A172 (cell line): ENCODE results near the gene NOSIP. TPM values are rescaled to one million over a fixed set of nuclear protein-coding genes. Genes with fewer than 3 reads are reported as not detected.
"Not testable (repeated sequence)": the region's sequence is repeated elsewhere in the genome, so short reads cannot be mapped to it uniquely, and the experiment has no call there.

Experiments
- DNase-seq: peaks from one replicate; pipeline ENCODE4 v3.0.0-alpha.2; 2015; ENCODE audit warnings: low spot score
- total RNA-seq: library from RNA; depleted of rRNA; stranded (reverse); fragments of >200 nt; shearing (Covaris generic); gene quantifications from 2 replicates; pipeline ENCODE4 v1.2.3, GENCODE V29; 2014; rRNA removed

NOSIP gene
- total RNA-seq = 131 and 142 TPM in 2 replicates

- DNase-seq = peak; percentile 95
These were observed at the start of gene NOSIP for GRCh38 chr19:49580264-49581006. Gene NOSIP, minus strand, starts transcription at chr19:49580556. Its CDS starts 19,865 bp downstream, at chr19:49560691.

- no peak for DNase-seq
These were observed 49.3 kb upstream of the NOSIP start for GRCh38 chr19:49629659-49630058.

- no peak for DNase-seq
These were observed 45.9 kb upstream of the NOSIP start for GRCh38 chr19:49626226-49626625.

- DNase-seq = no peak
These were observed 44.9 kb upstream of the NOSIP start for GRCh38 chr19:49624967-49625910.

- DNase-seq = not testable (repeated sequence)
These were observed 37.5 kb upstream of the NOSIP start for GRCh38 chr19:49617860-49618259.

GRCh38 chr19:49616945-49617344, 36.6 kb upstream of the NOSIP start:
- no peak for DNase-seq

- DNase-seq = no peak
These were observed 36.2 kb upstream of the NOSIP start for GRCh38 chr19:49616532-49616931.

- no peak for DNase-seq
These were observed 35.5 kb upstream of the NOSIP start for GRCh38 chr19:49615861-49616260.

- DNase-seq = peak; percentile 97
These were observed 33.9 kb upstream of the NOSIP start for GRCh38 chr19:49614096-49614833.

GRCh38 chr19:49613374-49613773, 33.0 kb upstream of the NOSIP start:
- peak; percentile 85 for DNase-seq

- DNase-seq = no peak
These were observed 29.2 kb upstream of the NOSIP start for GRCh38 chr19:49609499-49610092.

GRCh38 chr19:49605605-49606004, 25.2 kb upstream of the NOSIP start:
- no peak for DNase-seq

- DNase-seq = no peak
These were observed 22.4 kb upstream of the NOSIP start for GRCh38 chr19:49602806-49603205.

- DNase-seq = no peak
These were observed 21.2 kb upstream of the NOSIP start for GRCh38 chr19:49601482-49602038.

GRCh38 chr19:49599378-49600295, 19.3 kb upstream of the NOSIP start:
- no peak for DNase-seq

- DNase-seq = no peak
These were observed 17.3 kb upstream of the NOSIP start for GRCh38 chr19:49597703-49597974.

- no peak for DNase-seq
These were observed 16.8 kb upstream of the NOSIP start for GRCh38 chr19:49596954-49597702.

GRCh38 chr19:49596407-49596806, 16.1 kb upstream of the NOSIP start:
- no peak for DNase-seq

GRCh38 chr19:49595819-49596404, 15.6 kb upstream of the NOSIP start:
- no peak for DNase-seq
